HG03442 (cell line): ENCODE results near the gene SGPP1.
"Not testable (repeated sequence)": the region's sequence is repeated elsewhere in the genome, so short reads cannot be mapped to it uniquely, and the experiment has no call there.

Experiments used
- ATAC-seq: cut with Tn5 transposase; IDR thresholded peaks from one replicate; pipeline ENCODE4 v1.9.1; 2021; ENCODE audit warnings: mild to moderate bottlenecking, moderate library complexity; ENCODE audit not compliant: unreplicated experiment

SGPP1 gene

GRCh38 chr14:63642229-63642611 is 85.6 kb downstream of the SGPP1 start:
- ATAC-seq, result peak; percentile 47

- peak; percentile 86 for ATAC-seq
Measured at GRCh38 chr14:63641473-63642228, 86.2 kb downstream of the SGPP1 start, which contains the start of gene WDR89. Gene WDR89 (minus strand): TSS chr14:63641871. CDS start chr14:63599942, 41,929 bp downstream.

GRCh38 chr14:63638493-63638892 is 89.4 kb downstream of the SGPP1 start:
- ATAC-seq, result no peak

GRCh38 chr14:63636094-63636635 is 91.7 kb downstream of the SGPP1 start:
- not testable (repeated sequence) for ATAC-seq
